ENCODE results near the gene STRIT1.

STRIT1 gene

DNA sequence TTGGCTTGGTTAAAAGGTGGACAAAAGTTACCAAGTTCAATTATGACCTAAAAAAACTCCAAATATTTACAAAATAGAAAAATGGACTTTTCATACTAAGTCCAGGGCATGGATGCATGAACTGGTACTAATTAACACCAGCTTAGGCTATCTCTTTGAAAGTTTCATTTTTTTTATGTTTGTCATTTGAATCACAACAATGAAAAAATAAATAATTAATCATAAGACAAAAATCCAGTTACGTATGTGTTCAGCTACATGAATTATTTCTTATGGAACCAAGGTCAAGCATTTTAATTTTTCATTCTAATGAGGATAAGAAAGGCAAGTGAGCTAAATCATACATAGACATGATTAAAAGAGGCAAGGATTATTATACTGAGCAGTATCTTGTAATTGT, 23.7 kb upstream of the STRIT1 start:
- POLR2A ChIA-PET = no interaction called here
- no peak for DNase-seq (ENCODE audit: extremely low spot score)
- TF ChIP-seq, protein P1, sequence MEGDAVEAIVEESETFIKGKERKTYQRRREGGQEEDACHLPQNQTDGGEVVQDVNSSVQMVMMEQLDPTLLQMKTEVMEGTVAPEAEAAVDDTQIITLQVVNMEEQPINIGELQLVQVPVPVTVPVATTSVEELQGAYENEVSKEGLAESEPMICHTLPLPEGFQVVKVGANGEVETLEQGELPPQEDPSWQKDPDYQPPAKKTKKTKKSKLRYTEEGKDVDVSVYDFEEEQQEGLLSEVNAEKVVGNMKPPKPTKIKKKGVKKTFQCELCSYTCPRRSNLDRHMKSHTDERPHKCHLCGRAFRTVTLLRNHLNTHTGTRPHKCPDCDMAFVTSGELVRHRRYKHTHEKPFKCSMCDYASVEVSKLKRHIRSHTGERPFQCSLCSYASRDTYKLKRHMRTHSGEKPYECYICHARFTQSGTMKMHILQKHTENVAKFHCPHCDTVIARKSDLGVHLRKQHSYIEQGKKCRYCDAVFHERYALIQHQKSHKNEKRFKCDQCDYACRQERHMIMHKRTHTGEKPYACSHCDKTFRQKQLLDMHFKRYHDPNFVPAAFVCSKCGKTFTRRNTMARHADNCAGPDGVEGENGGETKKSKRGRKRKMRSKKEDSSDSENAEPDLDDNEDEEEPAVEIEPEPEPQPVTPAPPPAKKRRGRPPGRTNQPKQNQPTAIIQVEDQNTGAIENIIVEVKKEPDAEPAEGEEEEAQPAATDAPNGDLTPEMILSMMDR (IDR thresholded peaks at IDR 0.05; ENCODE audit: control extremely low read depth, extremely low read depth, low read depth, missing control alignments) = no peak
- CTCF ChIA-PET = no interaction called here

DNA sequence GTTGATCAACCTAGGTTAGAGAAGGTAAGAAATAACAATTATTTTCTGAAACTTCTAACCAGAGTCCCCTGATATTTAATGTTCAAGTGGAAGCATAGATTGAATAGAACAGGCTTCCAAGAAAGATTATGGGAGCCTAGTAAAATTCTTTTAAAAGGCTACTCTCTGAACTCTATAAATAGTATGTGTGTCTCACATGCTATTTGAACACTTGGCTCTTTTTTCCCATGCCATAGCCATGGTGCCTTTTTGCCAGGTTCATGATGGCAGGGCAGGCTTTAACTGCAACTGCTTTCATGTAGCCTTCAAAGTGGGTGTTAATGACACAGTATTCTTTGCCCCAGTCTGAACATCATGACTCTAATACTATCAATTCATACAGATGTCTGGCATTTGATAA, 22.9 kb upstream of the STRIT1 start:
- POLR2A ChIA-PET = no interaction called here
- DNase-seq (ENCODE audit: extremely low spot score) = no peak
- CTCF ChIA-PET = interaction anchor here (0.9 kb wide), 2 partner anchors 9 to 21 kb away, joined by 3 read pairs; no protein-coding TSS in a partner anchor
- TF ChIP-seq, protein P1 (IDR thresholded peaks at IDR 0.05; ENCODE audit: control extremely low read depth, extremely low read depth, low read depth, missing control alignments) = no peak

GRCh38 chr3:155313916-155314315, 20.4 kb upstream of the STRIT1 start:
- TF ChIP-seq, protein P1 (IDR thresholded peaks at IDR 0.05; ENCODE audit: control extremely low read depth, extremely low read depth, low read depth, missing control alignments) = no peak
- CTCF ChIA-PET = no interaction called here
- DNase-seq (ENCODE audit: extremely low spot score) = no peak
- POLR2A ChIA-PET = no interaction called here

DNA sequence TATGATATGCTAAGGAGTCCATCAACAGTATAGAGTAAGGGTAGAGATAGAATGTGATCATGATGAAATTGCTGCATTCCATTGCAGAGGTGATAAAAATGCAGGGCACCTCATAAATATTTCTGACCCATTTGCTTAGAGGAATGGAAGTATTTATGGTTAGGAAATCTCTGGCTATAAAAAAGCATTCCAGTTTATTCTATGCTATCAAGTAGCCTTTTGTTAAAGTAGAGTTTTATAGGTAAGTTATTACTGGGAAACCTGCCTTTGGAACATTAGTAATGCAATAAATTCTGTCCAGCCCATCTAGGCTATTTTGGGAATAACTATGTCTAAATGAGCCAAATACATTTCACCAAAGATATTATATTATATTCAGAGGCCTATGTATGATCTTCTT, 19.8 kb upstream of the STRIT1 start:
- ChIA-PET CTCF (no interaction called here), POLR2A (no interaction called here)
- TF ChIP-seq, protein P1 (IDR thresholded peaks at IDR 0.05; ENCODE audit: control extremely low read depth, extremely low read depth, low read depth, missing control alignments) = no peak
- DNase-seq (ENCODE audit: extremely low spot score) = no peak

- no peak for DNase-seq (ENCODE audit: extremely low spot score)
- CTCF ChIA-PET = interaction anchor here (2.5 kb wide), 1 partner anchor 10 kb away, joined by 7 read pairs; no protein-coding TSS in a partner anchor
- TF ChIP-seq, protein P1 (IDR thresholded peaks at IDR 0.05; ENCODE audit: control extremely low read depth, extremely low read depth, low read depth, missing control alignments) = no peak
- POLR2A ChIA-PET = no interaction called here
Observed at GRCh38 chr3:155312781-155313180, 19.3 kb upstream of the STRIT1 start.

DNA sequence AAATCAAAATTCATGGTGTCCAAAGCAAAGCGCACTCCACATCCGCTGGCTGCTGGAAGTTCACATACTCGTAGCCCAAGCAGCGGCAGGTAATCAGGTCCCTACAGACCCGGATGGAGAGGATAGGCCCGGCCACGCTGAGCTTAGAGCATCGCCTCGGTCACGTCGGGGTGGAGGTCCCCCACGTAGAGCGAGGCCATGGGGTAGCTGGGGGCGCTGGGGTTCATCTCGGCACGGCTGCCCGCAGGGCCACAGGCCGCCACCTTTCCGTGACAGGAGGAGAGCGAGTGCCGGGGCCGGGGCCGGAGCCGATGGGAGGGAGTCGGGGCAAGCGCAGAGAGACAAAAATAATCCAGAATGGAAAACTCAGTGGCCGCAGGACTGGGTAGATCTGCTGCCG, 16.1 kb upstream of the STRIT1 start:
- POLR2A ChIA-PET = no interaction called here
- CTCF ChIA-PET = no interaction called here

More for the DNA sequence above, 16.1 kb upstream of the STRIT1 start:
- no peak for DNase-seq (ENCODE audit: extremely low spot score)
- TF ChIP-seq, protein P1 (IDR thresholded peaks at IDR 0.05; ENCODE audit: control extremely low read depth, extremely low read depth, low read depth, missing control alignments) = no peak
